Epithelial cell of proximal tubule (primary cell): ENCODE data around the gene PLCL1. TPM values are rescaled to one million over a fixed set of nuclear protein-coding genes. Genes with fewer than 3 reads are reported as not detected.

ENCODE experiments used
- DNase-seq: peaks from one replicate; pipeline ENCODE4 v3.0.0-alpha.2; 2011; ENCODE audit warnings: low read depth
- H3K4me3 ChIP-seq: 2 replicates; pipeline ENCODE4 v1.5.1; 2011; ENCODE audit warnings: low read depth, mild to moderate bottlenecking, low read length
- total RNA-seq: library from RNA; depleted of rRNA; stranded (reverse); fragments of >200 nt; gene quantifications from 2 replicates; pipeline ENCODE4 v1.2.3, GENCODE V29; 2015
- TF ChIP-seq, protein P1 (sequence below): conservative IDR thresholded peaks from 2 replicates; pipeline ENCODE4 v1.5.1; 2012; ENCODE audit warnings: low read depth, mild to moderate bottlenecking, low read length

The PLCL1 gene
- total RNA-seq, 1 donor from 2014 or later: not detected

DNA sequence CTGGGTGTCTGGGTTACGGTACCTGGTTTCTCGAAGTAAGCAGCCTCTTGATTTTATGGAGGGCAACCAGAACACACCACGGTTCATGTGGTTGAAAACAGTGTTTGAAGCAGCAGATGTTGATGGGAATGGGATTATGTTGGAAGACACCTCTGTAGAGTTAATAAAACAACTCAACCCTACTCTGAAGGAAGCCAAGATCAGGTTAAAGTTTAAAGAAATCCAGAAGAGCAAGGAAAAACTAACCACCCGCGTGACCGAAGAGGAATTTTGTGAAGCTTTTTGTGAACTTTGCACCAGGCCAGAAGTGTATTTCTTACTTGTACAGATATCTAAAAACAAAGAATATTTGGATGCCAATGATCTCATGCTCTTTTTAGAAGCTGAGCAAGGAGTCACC, 279.8 kb downstream of the PLCL1 start:
- DNase-seq: peak; percentile 52
- H3K4me3 ChIP-seq: no peak overlapping the region
- TF ChIP-seq, protein P1, sequence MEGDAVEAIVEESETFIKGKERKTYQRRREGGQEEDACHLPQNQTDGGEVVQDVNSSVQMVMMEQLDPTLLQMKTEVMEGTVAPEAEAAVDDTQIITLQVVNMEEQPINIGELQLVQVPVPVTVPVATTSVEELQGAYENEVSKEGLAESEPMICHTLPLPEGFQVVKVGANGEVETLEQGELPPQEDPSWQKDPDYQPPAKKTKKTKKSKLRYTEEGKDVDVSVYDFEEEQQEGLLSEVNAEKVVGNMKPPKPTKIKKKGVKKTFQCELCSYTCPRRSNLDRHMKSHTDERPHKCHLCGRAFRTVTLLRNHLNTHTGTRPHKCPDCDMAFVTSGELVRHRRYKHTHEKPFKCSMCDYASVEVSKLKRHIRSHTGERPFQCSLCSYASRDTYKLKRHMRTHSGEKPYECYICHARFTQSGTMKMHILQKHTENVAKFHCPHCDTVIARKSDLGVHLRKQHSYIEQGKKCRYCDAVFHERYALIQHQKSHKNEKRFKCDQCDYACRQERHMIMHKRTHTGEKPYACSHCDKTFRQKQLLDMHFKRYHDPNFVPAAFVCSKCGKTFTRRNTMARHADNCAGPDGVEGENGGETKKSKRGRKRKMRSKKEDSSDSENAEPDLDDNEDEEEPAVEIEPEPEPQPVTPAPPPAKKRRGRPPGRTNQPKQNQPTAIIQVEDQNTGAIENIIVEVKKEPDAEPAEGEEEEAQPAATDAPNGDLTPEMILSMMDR: no peak

DNA sequence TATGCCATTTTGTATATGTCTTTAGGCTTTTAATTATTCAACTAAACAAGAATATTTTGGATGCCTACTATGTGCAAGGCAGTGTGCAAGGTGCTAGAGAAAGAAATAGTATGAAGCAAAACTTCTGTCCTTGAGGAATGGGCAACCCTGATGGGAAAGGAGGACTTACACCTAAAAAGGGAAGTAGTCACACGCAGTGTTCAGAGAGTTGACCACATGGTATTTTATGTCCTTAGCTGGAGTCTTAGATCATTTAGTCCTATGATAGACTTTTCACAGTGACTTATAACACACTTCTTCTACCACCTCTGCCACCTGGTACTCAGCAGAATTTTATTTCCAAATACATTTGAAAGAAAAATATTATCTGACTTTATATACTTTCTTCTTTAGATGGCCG, 291.6 kb downstream of the PLCL1 start:
- TF ChIP-seq, protein P1: no peak
- no peak overlapping the region for H3K4me3 ChIP-seq
- DNase-seq: no peak

DNA sequence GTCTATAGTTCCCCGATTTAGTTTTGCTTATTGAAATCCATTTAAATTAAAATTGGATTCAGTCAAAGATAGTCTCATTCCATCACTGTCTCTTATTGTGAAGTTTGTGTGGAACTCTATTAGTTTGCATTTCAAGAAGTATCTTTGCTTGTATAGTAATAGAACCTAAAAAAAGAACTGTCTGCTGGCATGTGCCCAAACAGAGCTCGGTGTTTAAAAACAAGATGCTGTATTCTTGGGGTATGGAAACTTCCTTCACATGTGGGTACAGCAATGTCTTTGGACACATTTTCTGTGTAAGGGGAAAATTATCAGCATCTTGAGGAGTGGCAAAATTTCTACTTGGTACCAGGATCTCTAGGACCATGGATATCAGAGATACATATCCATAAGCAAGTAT, 292.6 kb downstream of the PLCL1 start:
- TF ChIP-seq, protein P1: no peak
- H3K4me3 ChIP-seq: no peak overlapping the region
- DNase-seq: no peak

DNA sequence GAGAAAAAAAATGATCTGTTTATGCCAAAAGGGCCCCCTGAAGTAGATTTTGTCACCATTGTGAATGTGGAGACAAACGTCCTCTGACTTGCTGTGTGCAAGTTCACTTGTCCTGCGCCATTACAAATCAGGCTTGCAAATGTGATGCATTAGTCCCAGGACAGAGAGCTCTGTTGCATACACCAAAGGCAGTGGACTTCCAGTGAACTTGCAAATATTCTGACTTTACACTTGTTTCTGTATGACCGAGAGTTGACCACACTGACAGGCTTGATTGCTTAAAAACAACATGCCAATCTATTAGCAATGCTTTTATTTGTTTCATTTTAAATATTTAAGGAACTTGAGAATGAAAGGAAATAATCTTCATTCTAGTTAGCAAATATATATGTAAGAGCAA, 293.2 kb downstream of the PLCL1 start:
- DNase-seq: no peak
- TF ChIP-seq, protein P1: no peak

DNA sequence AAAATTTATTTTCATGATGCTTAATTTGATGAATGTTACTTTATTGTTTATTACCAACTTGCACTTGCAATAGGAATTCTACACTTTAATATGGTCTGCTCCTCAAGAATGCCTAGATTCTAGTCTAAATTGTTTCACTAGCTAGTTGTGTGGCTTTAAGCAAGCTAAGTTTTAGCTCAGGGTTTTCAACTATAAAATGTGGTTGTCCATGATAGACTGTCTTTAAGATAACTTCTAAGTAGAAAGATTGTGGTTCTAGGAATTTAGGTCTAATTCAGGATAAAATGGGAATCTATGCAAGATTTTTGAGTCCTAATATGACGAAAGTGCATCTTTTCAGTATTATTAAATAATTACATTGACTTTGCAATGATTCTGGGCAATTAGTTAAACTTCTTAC, 294.0 kb downstream of the PLCL1 start:
- no peak overlapping the region for H3K4me3 ChIP-seq
- DNase-seq: no peak
- TF ChIP-seq, protein P1: no peak

More for the DNA sequence above, 293.2 kb downstream of the PLCL1 start:
- H3K4me3 ChIP-seq: no peak overlapping the region

DNA sequence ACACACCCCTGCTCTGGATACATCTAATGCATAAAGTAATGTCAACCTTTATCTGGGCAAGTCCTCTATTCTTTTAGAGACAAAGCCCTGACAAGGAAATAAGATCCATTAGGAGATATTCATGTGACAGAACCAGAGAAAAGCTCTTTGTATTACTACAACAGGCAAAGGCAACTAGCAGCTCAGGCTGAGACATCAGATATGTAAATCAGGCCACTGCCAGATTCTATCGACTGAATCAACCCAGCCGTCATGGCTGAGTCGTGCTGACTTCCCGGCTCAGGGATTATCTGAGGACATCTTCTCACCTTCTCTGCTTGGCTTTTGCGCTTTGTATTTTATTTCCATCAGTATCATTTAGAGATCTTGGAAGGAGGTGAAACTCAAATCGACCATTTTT, 294.5 kb downstream of the PLCL1 start:
- no peak for DNase-seq
- TF ChIP-seq, protein P1: no peak

DNA sequence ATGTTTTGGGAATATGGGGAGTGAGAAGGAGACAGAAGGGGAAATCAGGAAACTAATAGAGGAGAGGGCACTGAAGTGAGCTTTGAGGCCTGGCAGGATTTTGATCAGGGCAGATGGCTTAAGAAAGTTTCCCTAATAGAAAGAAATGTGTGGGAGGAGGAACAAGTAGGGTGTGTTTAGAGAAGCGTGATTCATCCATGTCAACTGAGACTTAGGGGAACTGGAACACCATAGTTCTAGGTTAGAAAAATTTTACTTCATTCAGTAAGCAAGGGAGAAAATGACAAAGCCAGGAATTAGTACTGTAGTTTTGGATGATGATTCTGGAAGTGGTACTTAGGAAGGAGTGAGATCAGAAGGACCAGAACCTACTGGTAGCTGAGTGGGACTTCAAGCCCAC, 296.0 kb downstream of the PLCL1 start:
- no peak overlapping the region for H3K4me3 ChIP-seq
- no peak for DNase-seq
- TF ChIP-seq, protein P1: no peak

More for the DNA sequence above, 294.5 kb downstream of the PLCL1 start:
- H3K4me3 ChIP-seq: no peak overlapping the region
